HTERT RPE-1 (cell line): ENCODE measurements around the gene PLGRKT.
"Not testable (repeated sequence)": the region's sequence is repeated elsewhere in the genome, so short reads cannot be mapped to it uniquely, and the experiment has no call there.

ENCODE experiments used
- in situ Hi-C: fragments of 300-500 bp; cut with MboI; formaldehyde crosslinking; loops from 4 replicates; pipeline ENCODE4 v1.14.3; 2020; ENCODE audit warnings: low sequenced_read_pairs

The PLGRKT gene

GRCh38 chr9:5437254-5438216 is at the start of gene PLGRKT:
Gene PLGRKT (minus strand): TSS chr9:5437925. CDS start chr9:5431977, 5,948 bp downstream.
- in situ Hi-C loops, result no loop called here

DNA sequence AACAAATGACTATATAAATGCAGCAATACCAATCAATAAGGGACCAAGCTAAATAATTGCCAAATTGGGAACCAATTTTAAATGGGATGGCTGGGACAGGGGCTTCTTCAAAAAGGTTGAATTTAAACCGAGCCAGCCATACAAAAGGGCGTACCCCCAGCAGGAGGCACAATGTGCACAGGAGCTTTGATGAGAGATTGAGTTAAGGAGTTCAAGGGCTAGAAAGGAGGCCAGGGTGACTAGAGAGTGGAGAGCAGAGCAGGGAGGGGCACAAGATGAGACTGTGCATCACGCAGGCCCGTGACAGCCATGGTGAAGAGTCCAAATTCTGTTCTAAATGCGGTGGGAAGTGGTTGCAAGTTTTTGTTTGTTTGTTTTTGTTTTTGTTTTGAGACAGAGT is 49.3 kb upstream of the PLGRKT start:
- in situ Hi-C loops, result no loop called here

DNA sequence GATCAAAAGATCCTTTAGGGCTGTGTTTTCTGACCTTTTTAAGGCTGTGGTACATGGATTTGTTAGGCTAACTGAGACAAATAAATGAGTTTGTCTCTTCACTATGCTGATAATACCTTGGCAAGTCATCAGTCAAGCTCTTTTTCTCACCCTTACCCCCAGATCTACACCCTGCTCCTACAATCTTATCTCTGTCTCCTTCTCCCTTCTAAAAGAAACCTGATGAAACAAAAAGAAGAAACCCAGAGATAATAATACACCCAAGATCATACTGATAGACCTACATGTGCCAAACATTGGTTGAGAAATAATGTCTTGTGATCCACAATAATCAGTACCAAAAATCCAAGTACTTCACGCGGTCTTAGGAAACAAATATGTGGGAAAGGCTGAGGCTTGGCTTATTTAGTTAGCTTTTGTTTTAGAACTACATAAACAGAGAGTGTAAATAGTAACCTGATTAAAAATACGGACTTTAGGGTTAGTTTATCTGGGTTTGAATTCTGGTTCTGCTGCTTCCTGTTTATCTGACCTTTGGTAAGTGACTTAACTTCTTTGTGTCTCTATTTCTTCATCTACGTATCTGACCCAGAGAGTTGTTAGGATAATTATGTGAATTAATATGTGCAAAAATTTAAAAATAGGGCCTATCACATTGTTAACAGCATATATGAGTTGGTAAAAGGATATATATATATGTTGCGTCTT is 47.8 kb upstream of the PLGRKT start:
- in situ Hi-C loops, result no loop called here

- in situ Hi-C loops, result no loop called here
Observed at GRCh38 chr9:5483306-5483705, 45.6 kb upstream of the PLGRKT start.

DNA sequence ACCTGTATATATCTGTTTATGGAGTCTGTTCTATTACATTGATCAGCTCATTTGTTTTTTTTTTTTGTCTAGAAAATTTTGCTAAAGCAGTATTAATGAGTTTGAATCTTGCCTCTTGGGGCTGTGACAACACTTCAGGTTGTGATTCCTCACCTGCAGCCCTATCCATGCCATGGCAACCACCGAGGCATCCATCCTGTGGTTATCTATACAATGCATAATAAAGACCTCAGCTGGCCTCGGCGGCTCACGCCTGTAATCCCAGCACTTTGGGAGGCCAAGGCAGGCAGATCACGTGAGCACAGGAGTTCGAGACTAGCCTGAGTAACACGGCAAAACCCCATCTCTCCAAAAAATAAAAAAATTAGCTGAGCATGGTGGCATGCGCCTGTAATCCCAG is 44.5 kb upstream of the PLGRKT start:
- in situ Hi-C loops, result no loop called here

DNA sequence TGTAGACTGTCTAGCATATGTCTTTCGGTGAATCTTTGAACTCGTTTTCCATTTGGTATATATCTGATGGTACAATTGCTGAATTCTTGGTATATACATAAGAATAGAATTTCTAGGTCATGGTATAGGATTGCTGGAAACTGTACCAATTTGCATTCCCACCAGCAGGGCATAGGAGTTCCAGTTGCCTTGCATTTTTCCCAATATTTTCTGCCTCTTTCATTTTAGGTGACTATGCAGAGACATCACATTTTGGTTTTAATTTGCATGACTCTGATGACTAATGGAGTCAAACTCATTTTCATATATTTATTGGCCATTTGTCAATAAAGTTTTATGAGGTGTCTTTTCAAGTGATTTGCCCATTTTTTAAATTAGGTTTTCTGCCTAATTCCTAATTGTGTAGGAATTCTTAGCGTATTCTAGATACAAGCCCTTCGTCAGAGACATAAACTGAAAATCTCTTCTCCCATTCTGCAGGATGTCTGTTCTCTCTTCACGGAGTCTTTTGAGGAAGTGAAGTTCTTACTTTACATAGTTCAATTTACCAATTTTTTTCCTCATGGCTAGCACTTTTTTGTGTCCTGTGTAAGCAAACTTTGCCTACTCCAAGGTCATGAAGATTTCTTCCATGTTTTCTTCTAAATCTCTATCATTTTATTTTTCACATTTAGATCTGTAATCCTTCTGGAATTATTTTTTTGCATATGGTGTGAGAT is 43.8 kb upstream of the PLGRKT start:
- in situ Hi-C loops, result no loop called here

GRCh38 chr9:5480919-5481318 is 43.2 kb upstream of the PLGRKT start:
- in situ Hi-C loops, result no loop called here

GRCh38 chr9:5479994-5480694 is 42.4 kb upstream of the PLGRKT start:
- in situ Hi-C loops, result no loop called here

GRCh38 chr9:5478206-5478605 is 40.5 kb upstream of the PLGRKT start:
- in situ Hi-C loops, result no loop called here

- in situ Hi-C loops, result not testable (repeated sequence)
Observed at GRCh38 chr9:5475611-5476010, 37.9 kb upstream of the PLGRKT start.

GRCh38 chr9:5470816-5471215 is 33.1 kb upstream of the PLGRKT start:
- in situ Hi-C loops, result no loop called here

GRCh38 chr9:5470122-5470521 is 32.4 kb upstream of the PLGRKT start:
- in situ Hi-C loops, result no loop called here

DNA sequence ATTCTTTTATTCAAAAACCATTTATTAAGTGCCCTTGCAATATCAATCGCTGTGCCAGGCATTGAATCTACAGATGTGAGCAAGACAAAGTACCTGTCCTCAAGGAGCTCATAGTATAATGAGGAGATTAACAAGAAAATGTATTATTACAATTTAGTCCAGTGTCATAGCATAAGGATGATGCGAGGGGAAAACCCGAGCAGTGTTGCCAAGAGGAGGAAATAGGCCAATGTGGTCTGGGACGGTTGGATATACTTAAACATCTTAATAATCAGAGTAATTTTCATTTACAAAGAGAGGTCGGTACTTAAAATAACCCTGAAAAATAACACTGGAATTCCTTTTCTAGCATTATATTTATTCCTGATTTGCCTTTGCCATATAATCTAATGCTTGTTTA is 31.1 kb upstream of the PLGRKT start:
- in situ Hi-C loops, result no loop called here

DNA sequence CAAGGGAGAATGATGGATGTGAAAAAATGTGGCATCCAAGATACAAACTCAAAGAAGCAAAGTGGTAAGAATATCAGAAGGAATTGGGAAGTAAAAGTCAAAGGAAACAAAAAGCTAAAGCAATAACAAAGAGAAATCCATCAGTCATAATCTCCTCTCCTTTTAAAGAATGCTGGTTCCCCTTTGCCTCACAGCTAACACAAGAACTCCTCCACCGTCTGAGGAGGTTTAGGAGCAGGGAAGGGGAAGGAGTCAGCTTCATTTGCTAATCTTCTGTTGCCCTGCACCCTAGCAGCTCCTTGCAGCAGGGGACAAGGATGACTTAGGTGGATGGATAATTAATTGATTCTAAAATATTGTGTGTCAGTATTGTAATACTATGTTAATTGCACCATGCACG is 29.0 kb upstream of the PLGRKT start:
- in situ Hi-C loops, result no loop called here

GRCh38 chr9:5466005-5466404 is 28.3 kb upstream of the PLGRKT start:
- in situ Hi-C loops, result no loop called here

GRCh38 chr9:5464831-5465330 is 27.2 kb upstream of the PLGRKT start:
- in situ Hi-C loops, result not testable (repeated sequence)

GRCh38 chr9:5460157-5460556 is 22.4 kb upstream of the PLGRKT start:
- in situ Hi-C loops, result no loop called here

GRCh38 chr9:5459289-5459829 is 21.6 kb upstream of the PLGRKT start:
- in situ Hi-C loops, result no loop called here

GRCh38 chr9:5455181-5455580 is 17.5 kb upstream of the PLGRKT start:
- in situ Hi-C loops, result no loop called here

GRCh38 chr9:5453673-5454072 is 15.9 kb upstream of the PLGRKT start:
- in situ Hi-C loops, result no loop called here
